ENCODE results near the gene TEX28.
"Not testable (repeated sequence)": the region's sequence is repeated elsewhere in the genome, so short reads cannot be mapped to it uniquely, and the experiment has no call there.

The TEX28 gene

GRCh38 chrX:154238939-154239559, 55.9 kb downstream of the TEX28 start:
- not testable (repeated sequence) for H3K4me3 ChIP-seq; DNase-seq (ENCODE audit: low spot score)

GRCh38 chrX:154233620-154234019, 61.3 kb downstream of the TEX28 start:
- H3K27ac ChIP-seq; DNase-seq (ENCODE audit: low spot score); H3K4me3 ChIP-seq: not testable (repeated sequence)

More at GRCh38 chrX:154238939-154239559, 55.9 kb downstream of the TEX28 start:
- H3K27ac ChIP-seq: not testable (repeated sequence)

- DNase-seq (ENCODE audit: low spot score); H3K27ac ChIP-seq; H3K4me3 ChIP-seq: not testable (repeated sequence)
These were observed 63.5 kb downstream of the TEX28 start for GRCh38 chrX:154231443-154231842.

- DNase-seq (ENCODE audit: low spot score); H3K27ac ChIP-seq; H3K4me3 ChIP-seq: not testable (repeated sequence)
These were observed 68.2 kb downstream of the TEX28 start for GRCh38 chrX:154226706-154227105.

GRCh38 chrX:154225292-154225691, 69.6 kb downstream of the TEX28 start:
- DNase-seq (ENCODE audit: low spot score); H3K4me3 ChIP-seq; H3K27ac ChIP-seq: not testable (repeated sequence)

Data from coronary artery (tissue), 2 donors.